HTERT RPE-1 (cell line): ENCODE data around the gene RPL22.

ENCODE experiments used
- in situ Hi-C: fragments of 300-500 bp; cut with MboI; formaldehyde crosslinking; loops from 4 replicates; pipeline ENCODE4 v1.14.3; 2020; ENCODE audit warnings: low sequenced_read_pairs

Gene RPL22

DNA sequence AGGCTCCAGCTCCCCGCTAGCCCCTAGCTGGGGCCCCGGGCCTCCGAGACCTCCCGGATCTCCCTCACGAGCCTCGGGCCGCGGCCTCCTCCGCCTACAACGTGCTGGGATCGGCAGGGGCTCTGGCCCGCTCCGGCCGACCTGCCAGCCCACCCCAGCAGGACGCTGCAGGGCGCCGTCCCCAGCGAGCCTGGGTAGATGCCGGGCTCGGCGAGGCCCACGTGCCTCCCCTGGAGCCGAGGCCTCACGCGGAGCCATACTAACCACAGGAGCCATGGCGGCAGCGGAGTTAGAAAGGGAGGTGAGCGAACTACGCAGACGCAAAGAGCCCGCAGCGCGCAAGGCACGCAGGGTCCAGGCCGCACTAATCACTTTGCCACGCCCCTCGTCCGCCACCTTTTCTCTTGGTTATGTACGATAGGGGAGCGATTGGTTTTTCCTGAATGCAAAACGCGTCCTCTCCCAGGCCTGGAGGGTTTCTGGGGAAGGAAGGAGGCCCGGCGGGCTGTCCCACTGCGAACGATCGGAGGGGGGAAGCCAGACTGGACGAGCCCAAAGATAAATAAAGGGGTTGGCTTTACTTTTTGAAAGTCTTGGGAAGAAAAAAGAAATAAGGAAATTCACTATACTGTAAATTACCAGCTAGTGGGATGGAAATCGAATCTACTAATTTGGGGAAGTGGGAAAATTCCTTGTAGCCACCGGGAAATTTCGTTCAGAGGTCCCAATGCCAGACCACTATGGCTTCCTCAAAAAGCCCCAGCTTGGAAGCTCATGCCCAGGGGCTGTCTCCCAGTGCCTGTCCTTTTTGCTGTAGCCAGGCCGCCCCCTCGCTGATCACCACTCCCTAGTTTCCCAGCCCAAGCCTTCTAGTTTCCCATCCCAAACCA lies at the start of gene RPL22:
Gene RPL22, minus strand, starts transcription at position 298 of the 890 bp plus-strand sequence. Its CDS starts 22 bp downstream, at position 276.
- in situ Hi-C loops, result no loop called here

DNA sequence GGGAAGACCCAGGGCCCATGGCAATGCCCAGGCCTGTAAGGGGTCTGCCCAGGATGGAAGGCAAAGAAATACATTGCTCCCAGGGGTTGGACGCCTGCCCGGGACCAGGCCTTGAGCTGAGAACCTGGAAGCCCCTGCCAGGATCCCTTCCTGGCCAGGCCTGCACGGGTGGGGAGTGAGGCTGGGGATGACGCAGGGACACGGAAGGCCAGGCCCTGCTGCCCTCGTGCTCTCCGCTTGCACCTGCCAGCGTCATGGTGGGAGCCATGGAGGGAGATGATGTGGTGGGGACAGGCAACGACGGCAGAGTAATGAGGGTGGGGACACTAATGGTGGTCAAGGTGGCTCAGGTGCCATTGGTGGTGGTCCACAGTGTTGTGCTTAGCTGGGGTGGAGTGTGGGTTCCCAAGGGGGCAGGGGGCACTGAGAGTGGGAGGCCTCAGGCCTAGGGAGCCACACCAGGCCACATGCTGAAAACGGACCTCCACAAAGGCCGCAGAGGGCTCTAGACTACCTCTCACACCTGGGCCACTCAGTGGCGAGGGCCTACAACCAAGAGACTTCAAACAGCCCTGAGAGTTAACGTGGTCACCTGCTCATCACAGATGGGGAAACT lies 48.9 kb upstream of the RPL22 start:
- in situ Hi-C loops, result no loop called here

DNA sequence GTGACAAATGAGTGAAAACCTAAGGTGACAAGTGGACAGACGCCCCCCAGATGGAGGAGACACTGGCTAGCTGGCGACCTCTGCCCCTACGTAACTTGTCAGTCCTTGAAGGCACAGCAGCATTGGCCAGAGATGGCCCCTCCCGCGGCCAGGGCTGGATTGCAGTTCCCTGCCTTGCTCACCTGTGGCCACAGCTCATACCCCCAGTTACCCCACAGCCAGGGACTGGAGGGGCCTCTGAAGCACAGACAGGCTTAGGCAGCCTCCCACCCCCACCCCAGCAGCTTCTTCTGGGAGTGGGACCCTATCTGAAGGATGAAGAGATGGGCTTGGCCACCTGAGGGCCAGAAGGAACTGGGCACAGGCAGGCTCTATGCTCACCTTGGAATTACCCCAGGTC lies 48.3 kb upstream of the RPL22 start:
- in situ Hi-C loops, result no loop called here

DNA sequence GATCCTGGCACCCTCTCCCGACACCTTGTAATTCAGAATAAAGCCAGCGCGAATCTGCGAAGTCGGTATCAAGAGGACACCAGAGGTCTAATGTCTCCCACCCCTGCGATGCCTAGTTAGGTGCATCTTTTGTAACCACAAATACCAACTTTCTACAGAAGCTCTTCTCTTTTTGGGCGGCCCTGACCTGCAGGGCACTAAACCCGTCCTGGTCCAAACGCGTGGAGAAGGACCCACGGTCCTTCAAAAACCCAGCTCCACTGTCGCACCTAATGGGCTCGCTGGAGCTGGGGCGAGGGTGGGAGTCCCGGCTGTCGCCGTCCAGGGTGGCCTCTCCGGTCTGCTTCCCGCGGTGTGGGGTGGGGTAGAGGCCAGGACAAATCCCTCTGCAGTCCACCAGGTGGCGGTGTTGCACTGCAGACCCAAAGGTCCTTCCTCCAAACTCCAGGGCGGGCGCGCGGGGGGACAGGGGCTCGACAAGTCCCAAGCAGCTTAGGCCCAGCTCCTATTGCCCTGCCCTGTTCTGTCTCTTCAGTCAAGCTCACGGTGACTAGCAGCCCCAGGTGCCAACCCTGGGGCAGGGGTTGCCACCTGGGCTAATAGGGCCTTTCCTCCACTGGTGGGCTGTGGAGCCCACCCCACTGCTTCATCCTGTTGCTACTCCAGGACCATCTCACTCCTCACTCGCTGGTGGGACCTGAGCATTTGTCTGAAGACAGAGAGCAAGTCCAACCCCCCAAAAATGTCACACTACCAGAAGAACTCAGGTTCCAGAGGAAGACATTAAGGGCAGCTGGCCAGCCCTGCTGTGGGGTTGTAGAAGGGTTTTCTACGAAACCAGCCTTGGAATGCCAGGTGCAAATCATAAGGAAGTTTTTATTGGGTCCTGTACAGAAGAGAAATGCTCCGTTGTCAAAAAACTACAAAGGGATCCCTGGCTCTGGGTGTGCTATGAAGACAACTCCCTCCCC lies 47.4 kb upstream of the RPL22 start:
- in situ Hi-C loops, result no loop called here

DNA sequence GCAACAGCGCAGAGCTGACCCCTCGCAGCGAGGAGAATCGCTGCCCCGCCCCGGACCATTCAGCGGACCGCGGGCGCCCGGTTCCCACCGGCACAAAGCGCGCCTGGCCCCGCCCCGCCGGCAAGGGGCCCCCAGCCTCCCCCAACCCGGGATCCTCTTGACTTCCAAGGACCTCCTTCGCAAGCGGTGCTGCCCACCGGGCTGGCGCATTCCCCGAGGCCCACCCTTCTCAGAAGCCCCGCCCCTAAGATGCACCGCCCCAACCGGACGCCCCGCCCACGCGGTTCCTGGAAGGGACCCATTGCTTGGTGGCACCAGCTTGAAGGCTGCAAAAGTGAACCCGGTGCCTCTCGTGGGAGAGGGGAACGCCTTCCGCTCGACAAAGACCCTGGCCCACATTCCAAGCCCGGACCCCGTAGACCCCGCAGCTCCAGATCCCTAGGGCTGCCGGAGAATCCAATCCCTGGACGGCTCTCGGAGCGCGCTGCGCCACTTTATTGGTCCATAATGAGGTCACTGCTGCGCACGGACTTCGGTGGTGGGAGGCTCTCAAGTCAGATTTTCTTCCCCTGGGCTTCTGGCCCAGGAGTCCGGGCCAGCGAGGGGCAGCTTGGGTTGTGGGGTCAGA lies 46.6 kb upstream of the RPL22 start:
- in situ Hi-C loops, result no loop called here

DNA sequence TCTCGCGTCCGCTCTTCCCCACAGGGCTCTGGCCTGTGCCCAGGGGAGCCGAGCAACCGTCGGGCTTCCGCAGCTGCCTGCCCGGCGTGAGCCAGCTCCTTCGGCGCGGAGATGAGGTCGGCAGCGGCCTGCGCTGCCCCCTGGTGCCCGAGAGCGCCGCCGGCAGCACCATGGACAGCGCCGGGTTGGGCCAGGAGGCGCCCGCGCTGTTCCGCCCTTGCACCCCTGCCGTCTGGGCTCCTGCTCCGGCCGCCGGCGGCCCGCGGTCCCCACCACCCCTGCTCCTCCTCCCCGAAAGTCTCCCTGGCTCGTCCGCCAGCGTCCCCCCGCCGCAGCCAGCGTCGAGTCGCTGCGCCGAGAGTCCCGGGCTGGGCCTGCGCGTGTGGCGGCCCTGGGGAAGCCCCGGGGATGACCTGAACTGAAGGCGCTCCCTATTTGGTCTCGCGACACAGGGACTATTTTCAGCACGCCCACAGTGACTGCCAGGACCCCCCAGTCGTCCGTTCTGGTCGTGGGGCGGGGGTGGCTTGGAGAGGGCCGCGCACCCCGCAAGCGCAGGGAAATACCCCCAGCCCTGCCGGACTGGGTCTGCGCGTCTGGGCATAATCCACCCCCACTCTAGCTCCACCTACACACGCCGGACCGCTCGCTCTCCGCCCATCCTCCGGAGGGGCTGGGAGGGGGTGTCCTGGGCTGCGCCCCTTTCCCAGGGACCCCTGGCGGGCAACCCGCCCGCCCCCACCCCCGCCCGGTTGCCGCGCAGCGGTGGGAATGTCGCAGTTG lies 45.9 kb upstream of the RPL22 start:
- in situ Hi-C loops, result no loop called here

DNA sequence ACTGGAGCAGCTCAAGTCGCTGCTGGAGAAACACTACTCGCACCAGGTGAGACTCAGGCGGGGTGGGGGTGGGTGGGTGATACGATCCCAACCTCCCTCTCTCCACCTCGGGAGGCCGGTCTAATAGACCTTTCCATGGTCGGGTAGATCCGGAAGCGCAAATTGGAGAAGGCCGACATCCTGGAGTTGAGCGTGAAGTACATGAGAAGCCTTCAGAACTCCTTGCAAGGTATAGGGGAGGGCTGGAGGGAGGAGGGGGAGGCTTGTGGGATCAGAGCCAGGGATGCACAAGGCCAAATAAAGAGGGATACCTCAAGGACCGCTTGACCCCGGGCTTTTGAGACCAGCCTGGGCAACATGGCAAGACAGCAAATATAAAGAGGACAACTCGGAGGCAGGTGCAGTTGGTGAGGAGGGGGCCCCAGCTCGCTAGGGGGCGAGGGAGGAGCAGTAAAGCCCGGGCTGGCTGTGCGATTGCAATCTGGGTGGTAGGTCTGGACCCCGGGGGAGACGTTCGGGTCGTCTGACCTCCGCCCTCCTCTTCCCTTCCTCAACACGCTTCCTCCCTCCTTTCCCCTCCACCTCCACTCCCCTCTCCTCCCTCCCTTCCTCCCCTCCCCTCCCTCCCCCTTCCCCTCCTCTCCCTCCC lies 45.1 kb upstream of the RPL22 start:
- in situ Hi-C loops, result no loop called here

DNA sequence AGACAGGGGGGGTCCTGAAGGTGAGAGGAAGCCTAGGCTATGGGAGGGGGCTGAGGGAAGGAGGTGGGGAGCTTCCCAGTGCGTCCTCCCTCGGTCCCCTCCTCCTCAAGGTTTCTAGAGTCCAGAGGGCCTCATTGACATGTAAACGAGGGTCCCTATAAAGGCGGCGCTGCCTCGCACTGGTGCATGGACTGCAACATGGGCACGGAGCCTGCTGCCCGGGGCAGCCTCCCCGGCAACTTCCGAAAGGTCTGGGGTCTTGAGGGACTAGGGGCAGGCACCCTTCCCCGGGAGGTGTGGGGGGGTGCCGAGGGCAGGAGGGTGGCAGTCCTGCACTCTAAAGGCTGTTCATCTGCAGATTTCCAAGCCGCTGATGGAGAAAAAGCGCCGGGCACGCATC lies 44.6 kb upstream of the RPL22 start, which contains the start of gene HES3:
Gene HES3, plus strand, starts transcription at position 187 of the 400 bp plus-strand sequence. Its CDS starts 187 bp downstream, at position 374.
- in situ Hi-C loops, result no loop called here

DNA sequence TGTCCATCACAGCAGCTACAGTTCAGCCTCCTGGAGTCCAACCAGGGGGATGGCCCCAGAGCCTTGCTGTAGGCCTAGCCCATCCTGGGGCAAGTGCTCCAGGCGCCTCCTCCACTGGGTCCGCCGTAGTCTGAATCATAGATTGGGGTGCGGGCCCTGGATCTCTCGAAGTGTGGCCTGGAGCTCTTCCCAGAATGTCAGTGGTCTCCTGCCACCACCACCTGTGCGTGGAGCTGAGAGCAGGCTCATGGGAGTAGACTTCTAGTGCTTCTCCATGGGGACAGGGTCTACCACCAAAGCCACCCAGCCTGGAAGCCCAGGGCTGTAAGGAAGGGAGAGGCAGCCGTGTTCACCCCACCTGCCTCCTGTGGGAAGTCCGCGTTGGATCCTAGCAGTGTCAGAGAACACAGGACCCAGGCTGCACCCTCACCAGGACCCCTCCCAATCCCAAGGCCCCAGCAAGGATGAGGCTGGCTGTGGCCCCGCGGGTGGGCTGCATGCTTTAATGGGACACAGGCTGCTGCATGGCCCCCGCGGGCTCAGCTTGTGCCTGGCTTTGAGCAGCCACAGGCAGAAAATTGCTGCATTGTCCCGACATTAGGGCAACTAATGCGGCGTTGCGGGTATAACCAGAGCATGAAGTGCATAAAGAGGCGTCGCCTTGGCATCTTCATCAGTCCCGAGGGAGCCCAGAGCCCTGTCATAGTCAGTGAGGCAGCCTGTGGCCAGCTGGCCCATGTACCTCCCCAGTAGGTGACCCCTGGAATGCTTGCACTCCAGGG lies 43.8 kb upstream of the RPL22 start:
- in situ Hi-C loops, result no loop called here

DNA sequence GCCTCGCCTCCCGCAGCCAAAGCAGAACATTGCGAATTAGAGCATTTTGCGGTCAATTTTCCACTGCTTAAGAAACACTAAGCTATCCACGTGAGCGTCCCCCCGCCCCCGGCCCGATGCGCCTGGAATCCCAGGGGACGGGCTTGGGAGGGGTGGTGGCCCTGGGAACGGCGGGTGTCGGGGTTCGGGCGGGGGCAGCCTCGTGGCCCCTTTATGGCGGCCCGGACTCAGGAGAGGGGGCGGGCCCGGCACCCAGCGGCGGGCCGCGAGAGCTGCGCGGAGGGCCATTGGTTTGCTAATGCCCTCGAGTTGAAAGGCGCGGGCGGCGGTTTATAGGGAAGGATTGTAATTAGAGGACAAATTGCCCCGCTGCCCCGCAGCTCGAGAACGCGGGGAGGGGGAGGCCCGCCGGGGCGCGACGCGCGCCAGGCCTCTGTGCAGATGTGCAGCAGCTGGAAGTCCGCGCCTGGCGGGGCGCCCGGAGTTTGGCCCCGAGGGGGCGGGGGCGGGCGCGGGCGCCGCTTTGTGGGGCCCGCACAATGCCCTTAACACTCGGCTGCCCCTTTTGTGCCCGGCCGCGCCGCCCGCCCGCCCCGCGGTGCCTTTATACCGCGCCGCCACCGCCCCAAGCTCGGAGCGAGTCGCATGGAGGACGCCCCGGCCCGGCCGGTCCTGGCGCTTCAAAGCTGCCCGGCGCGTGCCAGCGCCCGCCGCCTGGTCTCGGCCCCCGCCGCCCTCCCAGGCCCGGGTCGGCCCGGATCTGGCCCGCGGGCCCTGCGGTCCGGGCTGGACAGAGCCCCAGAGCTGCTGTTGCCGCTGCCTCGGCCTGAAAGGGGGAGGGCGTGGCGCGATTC lies 42.7 kb upstream of the RPL22 start:
- in situ Hi-C loops, result no loop called here

DNA sequence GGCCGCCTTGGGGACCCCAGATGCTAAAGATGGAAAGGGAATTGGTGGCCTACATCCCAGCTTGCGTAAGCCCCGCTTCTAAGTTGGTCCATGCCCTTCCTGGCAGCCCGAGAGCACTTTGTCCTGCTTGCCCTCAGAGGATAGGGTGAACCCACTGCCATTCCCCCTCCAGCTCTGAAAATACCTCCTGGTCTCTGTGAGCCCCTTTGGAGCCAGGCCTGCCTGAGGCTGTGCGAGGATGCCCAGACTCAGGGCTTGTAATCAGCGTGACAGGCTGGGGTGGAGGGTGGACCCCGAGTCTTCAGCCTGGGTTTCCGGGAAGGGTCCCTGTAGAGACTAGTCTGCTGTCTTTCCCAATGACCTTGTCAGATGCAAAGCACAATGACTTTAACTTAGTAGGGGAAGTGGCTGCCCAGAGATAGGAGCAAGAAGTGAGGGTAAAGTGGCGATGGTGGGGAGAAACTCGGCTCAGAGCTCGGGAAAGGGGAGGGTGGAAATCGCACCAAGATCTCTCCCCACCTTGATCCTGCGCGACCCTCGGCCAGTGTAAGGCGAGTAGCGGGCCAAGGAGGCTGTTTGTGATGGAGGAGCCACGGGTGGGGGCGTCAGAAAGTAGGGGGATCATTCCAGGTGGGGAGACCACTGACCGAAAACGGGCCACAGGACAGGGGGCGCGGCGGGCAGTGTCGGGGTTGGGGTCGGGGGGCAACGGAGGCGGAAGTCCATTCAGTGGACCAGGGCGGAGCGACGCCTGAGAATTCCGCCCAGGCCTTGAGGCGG lies 41.9 kb upstream of the RPL22 start:
- in situ Hi-C loops, result no loop called here

DNA sequence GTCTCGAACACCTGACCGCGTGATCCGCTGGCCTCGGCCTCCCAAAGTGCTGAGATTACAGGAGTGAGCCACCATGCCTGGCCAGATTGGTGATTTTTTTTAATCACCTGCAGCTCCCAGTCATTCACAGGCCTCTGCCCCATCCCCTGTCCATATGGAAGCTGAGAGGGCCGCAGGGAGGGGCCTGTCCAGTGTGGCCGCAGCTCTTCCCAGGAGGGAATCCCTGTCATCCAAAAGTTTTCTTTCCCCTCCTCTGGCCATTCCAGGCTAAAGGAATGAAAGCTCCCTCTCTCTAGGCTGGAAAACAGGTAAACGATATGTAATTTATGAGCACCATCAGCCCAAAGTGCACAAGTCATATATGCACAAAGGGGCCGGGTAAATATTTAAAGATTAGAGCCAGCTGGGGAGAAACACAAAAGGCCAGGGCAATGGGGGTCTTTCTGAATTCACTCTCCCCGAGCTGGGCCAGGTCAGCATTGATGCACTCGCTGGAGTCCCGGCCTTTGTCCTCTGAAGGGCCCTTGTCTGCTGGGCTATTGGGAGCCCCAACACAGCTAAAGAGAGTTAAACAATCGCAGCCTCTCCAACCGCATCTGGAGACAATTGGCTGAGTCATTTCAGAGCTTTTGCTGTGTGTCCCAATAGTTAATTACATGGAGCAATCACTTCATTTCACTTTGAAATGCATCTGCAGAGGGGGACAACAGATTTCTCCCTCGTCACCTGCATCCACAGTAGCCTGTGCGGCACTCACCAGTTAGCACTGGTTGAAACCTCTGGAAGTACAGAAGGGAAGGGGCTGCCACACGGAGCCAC lies 40.8 kb upstream of the RPL22 start:
- in situ Hi-C loops, result no loop called here

DNA sequence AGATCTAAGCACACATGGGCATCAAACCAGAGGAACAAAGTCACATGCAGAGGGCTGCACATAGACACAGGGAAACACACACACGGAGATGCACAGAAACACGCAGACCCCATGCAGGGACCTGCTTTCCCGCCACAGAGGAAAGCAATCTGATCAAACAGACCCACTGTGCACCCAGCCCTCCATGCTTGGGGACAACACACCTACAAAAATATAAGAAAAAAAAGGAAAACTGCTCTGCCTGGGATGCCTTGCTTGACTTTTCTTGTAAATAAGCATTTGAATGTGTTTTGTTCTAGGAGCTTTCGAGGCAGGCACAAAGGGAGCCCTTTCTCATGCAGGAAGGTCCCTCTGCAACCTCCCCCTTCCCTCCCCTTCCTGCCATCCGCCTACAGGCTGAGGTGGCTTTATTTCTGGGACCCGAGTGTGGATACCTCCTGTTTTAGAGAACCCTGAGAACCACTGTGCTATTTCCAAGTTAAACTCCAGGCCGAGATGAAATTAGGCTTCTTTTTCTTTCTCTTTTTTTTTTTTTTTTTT lies 39.9 kb upstream of the RPL22 start:
- in situ Hi-C loops, result no loop called here

DNA sequence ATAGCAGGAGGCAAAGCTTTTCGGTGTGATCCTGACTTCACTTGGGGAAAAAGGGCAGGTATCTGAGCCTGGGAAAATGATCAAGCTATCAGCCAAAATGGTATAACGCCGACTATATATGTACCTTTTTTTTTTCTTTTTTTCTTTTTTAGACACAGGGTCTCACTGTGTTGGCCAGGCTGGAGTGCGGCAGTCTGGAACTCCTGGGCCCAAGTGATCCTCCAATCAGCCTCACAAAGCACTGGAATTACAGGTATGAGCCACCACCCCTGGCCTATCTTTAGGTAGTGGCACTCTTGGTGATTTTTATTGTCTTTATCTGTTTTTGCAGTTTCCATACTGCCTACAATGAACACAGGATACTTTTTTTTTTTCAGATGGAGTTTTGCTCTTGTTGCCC lies 37.7 kb upstream of the RPL22 start:
- in situ Hi-C loops, result no loop called here

DNA sequence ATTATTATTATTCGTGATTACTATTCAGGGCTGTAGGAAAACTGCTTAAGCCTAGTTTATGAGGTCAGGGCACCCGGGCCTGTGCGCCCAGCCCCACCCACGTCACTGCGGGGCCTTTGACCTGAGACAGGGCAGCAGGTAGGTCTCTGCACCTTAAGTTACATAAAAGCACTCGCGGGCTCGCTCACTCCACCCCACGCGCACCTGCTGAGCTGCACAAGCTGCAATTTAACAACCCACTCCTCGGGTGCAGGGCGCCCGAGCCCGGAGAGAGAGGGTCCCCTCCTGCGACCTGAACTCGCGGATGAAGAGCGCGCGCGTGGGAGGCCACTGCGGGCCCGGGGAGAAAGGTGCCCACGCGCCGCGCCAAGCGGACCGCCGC lies 35.9 kb upstream of the RPL22 start:
- in situ Hi-C loops, result no loop called here
